Measurements from ENCODE around the gene LBX2. TPM values are rescaled to one million over a fixed set of nuclear protein-coding genes. Genes with fewer than 3 reads are reported as not detected.
"Not testable (repeated sequence)": the region's sequence is repeated elsewhere in the genome, so short reads cannot be mapped to it uniquely, and the experiment has no call there.

LBX2 gene
- total RNA-seq, 1 donor from 2014 or later = not detected

- no peak for DNase-seq
These were observed 4.4 kb upstream of the LBX2 start for GRCh38 chr2:74503506-74504475.

- DNase-seq = peak; percentile 85
These were observed 3.5 kb upstream of the LBX2 start for GRCh38 chr2:74502720-74503505.

- no peak for DNase-seq
These were observed 2.8 kb upstream of the LBX2 start for GRCh38 chr2:74502147-74502719.

- DNase-seq = no peak
These were observed 2.1 kb upstream of the LBX2 start for GRCh38 chr2:74501335-74502071.

DNA sequence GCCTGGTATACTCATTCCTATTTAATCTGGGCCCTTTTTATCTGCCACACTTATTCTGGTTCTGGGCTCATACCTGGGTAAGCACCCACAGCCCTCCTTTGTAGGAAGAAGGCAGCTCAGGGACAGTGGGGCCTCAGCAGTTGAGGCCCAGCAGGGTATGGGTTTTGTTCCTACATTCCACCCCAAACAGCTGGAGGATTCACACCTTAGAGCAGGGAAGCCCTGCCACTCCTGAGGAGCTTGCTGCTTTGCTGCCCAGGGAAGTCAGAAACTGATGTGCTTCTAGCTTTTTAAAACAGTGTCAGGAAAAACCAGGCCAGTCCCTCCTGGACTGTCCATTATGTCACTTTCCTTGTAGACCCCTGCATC lies 1.2 kb upstream of the LBX2 start:
- no peak for DNase-seq

DNA sequence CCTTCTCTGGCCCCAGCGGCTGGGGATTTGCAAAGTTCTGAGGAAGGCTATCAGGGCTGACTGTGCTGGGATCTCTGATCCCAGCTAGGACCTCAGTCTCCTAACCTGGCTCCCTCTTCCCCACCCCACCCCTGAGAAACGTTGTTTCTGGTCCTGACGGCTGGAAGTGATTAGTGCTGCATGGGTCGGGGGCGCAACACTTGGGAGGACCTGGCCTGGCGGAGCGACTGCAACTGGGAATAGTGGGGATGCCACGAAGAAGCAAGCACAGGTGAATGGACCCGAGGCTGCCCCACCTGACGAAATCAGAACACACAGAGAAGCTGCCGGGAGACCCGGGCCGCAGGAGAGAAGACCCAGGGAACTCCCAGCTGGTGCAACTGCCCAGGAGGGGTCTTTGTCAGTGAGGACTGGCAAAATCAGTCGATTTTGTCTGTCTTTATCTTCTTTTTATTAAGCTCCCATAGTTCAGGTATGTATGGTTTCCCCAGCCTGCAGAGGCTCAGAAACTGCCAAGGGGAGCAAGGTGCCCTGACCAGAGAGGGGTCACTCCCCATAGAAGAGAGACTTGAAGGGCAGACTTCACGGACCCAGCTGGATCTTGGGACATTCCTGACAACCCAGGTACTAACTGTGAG lies 656 bp upstream of the LBX2 start:
- no peak for DNase-seq

DNA sequence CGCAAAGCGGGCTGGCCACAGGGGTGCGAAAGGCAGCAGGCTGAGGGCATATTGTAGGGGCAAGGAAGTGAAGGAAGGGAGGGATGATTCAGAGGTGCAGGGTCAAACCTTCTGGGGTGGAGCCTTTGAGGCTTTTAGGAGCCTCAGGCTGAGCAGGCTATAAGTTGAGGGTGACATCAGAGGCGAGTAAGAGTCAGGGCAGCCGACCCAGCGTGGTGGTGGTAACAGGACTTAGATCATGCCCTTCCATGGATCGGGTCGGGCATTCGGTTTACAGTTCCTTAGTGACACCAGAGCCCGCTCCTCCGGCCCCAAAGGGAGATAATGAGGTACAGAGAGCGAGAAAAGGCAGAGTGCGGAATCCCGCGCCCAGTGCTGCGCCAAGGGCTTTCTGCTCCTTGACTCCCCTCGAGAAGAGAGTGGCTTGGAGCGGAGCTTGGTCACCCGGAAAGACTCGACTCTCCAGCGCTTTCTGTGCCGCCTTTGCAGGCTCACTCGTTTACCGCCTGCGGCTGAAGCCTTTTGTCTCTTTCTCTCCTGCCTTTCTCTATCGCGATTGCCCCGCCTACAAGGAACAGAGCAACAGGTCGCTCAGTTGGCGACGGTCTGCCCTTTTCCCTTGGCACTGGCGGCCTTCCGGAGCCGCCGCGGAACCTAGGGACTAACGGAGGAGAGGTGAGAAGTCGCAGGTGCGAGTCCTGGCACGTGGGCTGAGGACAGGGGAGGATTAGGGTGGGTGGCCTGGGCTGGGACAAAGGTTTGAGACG lies 720 bp downstream of the LBX2 start:
- no peak for DNase-seq

GRCh38 chr2:74497777-74498499 lies 1.5 kb downstream of the LBX2 start:
- DNase-seq = no peak

DNA sequence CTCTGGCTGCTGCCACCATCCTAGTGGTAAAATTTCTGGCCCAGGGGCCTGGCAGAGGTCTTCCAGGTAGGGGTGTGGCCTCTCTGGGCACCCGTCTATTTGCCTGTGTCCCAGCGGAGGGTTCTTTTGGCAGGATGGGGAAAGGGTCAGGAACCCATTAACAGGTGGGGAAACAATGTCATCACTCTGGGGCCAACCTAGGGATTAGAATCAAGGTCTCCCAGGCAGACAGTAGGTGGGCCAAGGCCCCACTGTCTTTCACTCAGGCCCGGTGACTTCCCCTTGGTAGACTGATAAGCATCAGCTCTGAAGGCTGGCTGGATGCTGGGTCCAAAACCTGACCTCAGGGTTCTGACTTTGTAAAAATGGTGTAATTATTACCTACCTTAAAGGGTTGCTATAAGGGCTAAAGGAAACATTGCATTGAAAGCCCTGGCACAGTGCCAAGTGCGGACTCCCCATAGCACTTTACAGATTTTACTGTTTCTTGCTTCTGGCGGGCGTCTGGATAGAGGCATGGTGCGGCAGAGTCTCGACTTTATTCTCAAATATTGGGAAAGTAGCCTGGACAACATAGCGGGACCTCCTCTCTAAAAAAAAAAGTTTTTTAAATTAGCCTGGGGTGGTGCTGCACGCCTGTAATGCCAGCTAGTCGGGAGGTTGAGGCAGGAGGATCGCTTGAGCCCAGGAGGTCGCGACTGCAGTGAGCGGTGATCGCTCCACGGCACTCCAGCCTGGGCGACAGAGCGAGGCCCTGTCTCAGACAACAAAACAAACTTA lies 2.2 kb downstream of the LBX2 start:
- no peak for DNase-seq

GRCh38 chr2:74495440-74495839 lies 4.0 kb downstream of the LBX2 start:
- no peak for DNase-seq

GRCh38 chr2:74493546-74493945 lies 5.9 kb downstream of the LBX2 start:
- DNase-seq = no peak

DNA sequence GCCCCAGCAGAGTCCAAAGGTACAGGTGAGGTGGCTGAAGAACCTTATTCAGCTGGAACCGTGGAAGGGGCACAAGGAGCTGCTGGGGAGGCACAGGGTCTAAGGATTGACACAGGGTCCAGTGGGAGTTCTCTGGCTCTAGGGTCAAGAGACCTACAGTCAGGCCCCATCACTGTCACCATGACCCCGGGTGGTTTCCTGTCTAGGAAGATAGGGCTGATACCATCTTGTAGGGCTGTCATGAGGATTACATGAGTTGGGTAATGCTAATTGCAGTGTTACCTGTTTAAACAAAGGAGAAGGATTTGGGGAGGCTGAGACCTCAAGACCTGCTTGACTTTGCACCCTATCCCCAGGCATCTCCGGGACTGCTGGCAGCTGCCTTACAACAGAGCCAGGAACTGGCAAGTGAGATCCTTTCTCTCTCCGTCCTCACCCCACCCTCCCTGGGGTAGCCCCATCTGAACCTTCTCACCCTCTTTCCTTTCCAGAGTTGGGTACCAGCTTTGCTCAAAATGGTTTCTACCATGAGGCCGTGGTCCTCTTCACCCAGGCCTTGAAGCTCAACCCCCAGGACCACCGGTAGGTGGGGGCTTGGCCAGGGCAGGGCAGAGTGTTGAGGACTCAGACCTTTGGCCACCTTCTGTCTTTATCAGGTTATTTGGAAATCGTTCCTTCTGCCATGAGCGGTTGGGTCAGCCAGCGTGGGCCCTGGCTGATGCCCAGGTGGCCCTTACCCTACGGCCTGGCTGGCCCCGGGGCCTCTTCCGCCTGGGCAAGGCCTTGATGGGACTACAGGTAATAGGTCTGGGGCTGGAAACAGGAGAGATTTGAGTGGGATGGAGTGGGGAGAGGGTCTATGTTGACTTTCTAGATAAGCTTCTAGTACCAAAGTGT lies 7.5 kb downstream of the LBX2 start:
- DNase-seq = no peak

- DNase-seq = no peak
These were observed 9.5 kb downstream of the LBX2 start for GRCh38 chr2:74489906-74490305.

DNA sequence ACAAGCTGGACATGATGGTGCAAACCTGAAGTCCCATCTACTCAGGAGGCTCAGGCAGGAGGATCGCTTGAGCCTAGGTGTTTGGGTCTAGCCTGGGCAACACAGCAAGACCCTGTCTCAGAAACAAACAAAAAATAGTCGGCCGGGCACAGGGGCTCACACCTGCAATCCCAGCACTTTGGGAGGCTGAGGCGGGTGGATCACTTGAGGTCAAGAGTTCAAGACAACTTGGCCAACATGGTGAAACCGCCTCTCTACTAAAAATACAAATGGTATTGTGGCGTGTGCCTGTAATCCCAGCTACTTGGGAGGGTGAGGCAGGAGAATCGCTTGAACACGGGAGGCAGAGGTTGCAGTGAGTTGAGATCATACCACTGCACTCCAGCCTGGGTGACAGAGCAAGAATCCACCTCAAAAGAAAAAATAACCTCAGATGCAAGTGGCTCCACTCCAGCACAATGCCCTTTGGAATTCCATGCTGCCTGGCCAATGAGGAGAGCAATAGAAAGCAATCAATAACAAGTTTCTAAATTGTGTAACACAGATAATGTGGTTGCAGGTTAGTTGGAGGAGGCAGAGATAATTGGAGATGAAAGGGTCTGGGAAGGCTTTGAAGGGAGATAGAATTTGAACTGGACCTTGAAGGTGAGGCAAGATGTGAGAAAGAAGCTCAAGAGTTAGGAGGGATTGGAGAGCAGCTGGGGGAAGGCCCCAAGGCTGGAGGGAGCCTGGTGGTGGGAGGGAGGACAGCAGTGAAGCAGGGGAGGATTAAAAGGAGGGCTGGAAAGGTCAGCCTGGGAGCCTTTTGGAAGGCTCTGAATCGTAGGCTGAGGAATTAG lies 10.5 kb downstream of the LBX2 start:
- DNase-seq = no peak

DNA sequence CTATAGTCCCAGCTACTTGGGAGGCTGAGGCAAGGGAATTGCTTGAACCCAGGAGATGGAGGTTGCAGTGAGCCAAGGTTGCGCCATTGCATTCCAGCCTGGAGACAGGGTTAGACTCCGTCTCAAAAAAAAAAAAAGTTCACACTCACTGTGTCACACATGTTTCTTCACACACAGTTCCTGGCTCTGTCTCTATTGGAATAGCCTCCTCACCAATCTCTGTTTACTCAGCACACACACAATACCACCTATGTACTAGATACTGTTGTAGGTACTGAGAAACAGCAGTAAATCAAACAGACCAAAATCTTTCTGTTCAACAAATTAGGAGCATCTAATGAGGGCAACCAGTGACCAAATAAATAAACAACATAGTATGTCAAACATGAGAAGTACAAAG lies 13.3 kb downstream of the LBX2 start:
- DNase-seq = no peak

GRCh38 chr2:74483675-74484164 lies 15.7 kb downstream of the LBX2 start:
- not testable (repeated sequence) for DNase-seq
